H9 (cell line): ENCODE results near the gene SCUBE1. TPM values are rescaled to one million over a fixed set of nuclear protein-coding genes. Genes with fewer than 3 reads are reported as not detected.
"Not testable (repeated sequence)": the region's sequence is repeated elsewhere in the genome, so short reads cannot be mapped to it uniquely, and the experiment has no call there.

Experiments
- DNase-seq: peaks from one replicate; pipeline ENCODE4 v3.0.0-alpha.2; 2017
- H2AFZ ChIP-seq: one replicate; pipeline ENCODE4 v1.6.1; 2013; ENCODE audit warnings: mild to moderate bottlenecking, low read length, control low read depth, moderate library complexity
- H2AK5ac ChIP-seq: 2 replicates; pipeline ENCODE4 v1.6.1; 2013; ENCODE audit warnings: low read length, control low read depth, mixed read lengths; ENCODE audit not compliant: insufficient read length
- H2BK120ac ChIP-seq: one replicate; pipeline ENCODE4 v1.6.1; 2013; ENCODE audit warnings: low read depth, mild to moderate bottlenecking, low read length, control low read depth, inconsistent platforms; ENCODE audit not compliant: poor library complexity, severe bottlenecking
- H2BK12ac ChIP-seq: 2 replicates; pipeline ENCODE4 v1.6.1; 2013; ENCODE audit warnings: low read length, control low read depth, mixed read lengths, low read depth; ENCODE audit not compliant: insufficient read length
- H2BK15ac ChIP-seq: 2 replicates; pipeline ENCODE4 v1.6.1; 2013; ENCODE audit warnings: low read depth, low read length, control low read depth
- H2BK20ac ChIP-seq: one replicate; pipeline ENCODE4 v1.6.1; 2013; ENCODE audit warnings: low read depth, mild to moderate bottlenecking, low read length, control low read depth, inconsistent platforms; ENCODE audit not compliant: poor library complexity, severe bottlenecking
- H2BK5ac ChIP-seq: 2 replicates; pipeline ENCODE4 v1.6.1; 2013; ENCODE audit warnings: low read length, control low read depth, mixed read lengths; ENCODE audit not compliant: insufficient read length
- H3K14ac ChIP-seq: 2 replicates; pipeline ENCODE4 v1.6.1; 2013; ENCODE audit warnings: low read length, control low read depth; ENCODE audit not compliant: insufficient read depth
- H3K18ac ChIP-seq: 2 replicates; pipeline ENCODE4 v1.6.1; 2013; ENCODE audit warnings: low read depth, mild to moderate bottlenecking, mixed read lengths, low read length, control low read depth; ENCODE audit not compliant: insufficient read length
- H3K23ac ChIP-seq: 2 replicates; pipeline ENCODE4 v1.6.1; 2013; ENCODE audit warnings: low read length, control low read depth, mixed read lengths, low read depth; ENCODE audit not compliant: insufficient read length
- H3K23me2 ChIP-seq: 2 replicates; pipeline ENCODE4 v1.6.1; 2013; ENCODE audit warnings: low read depth, mild to moderate bottlenecking, mixed read lengths, low read length, control low read depth; ENCODE audit not compliant: insufficient read length, poor library complexity, severe bottlenecking
- H3K27ac ChIP-seq: 2 replicates; pipeline ENCODE4 v1.5.1; 2013; ENCODE audit warnings: low read length, control low read depth, mixed read lengths, low read depth; ENCODE audit not compliant: insufficient read length
- H3K27me3 ChIP-seq: 2 replicates; pipeline ENCODE4 v1.6.1; 2013; ENCODE audit warnings: low read length, control low read depth, inconsistent platforms; ENCODE audit not compliant: insufficient read depth
- H3K4ac ChIP-seq: 2 replicates; pipeline ENCODE4 v1.6.1; 2013; ENCODE audit warnings: low read depth, mild to moderate bottlenecking, control low read depth, inconsistent platforms, low read length, moderate library complexity
- H3K4me1 ChIP-seq: 2 replicates; pipeline ENCODE4 v1.6.1; 2013; ENCODE audit warnings: low read length, control low read depth, inconsistent platforms; ENCODE audit not compliant: insufficient read depth
- H3K4me2 ChIP-seq: 2 replicates; pipeline ENCODE4 v1.6.1; 2013; ENCODE audit warnings: low read length, control low read depth, mixed read lengths; ENCODE audit not compliant: insufficient read length, insufficient read depth
- H3K56ac ChIP-seq: 2 replicates; pipeline ENCODE4 v1.6.1; 2013; ENCODE audit warnings: low read depth, mild to moderate bottlenecking, mixed read lengths, low read length, control low read depth; ENCODE audit not compliant: insufficient read length
- H3K79me1 ChIP-seq: 2 replicates; pipeline ENCODE4 v1.6.1; 2013; ENCODE audit warnings: low read depth, mild to moderate bottlenecking, moderate library complexity, low read length, control low read depth, inconsistent platforms; ENCODE audit not compliant: insufficient read depth, poor library complexity, severe bottlenecking
- H3K79me2 ChIP-seq: 2 replicates; pipeline ENCODE4 v1.6.1; 2013; ENCODE audit warnings: low read length, control low read depth, inconsistent platforms; ENCODE audit not compliant: insufficient read depth
- H3K9ac ChIP-seq: 2 replicates; pipeline ENCODE4 v1.6.1; 2013; ENCODE audit warnings: low read length, control low read depth, mixed read lengths; ENCODE audit not compliant: insufficient read length; ENCODE audit errors: extremely low read depth
- H3K9me3 ChIP-seq: one replicate; pipeline ENCODE4 v1.6.1; 2013; ENCODE audit warnings: low read depth, low read length, inconsistent platforms; ENCODE audit not compliant: control insufficient read depth
- H3T11ph ChIP-seq: one replicate; pipeline ENCODE4 v1.6.1; 2013; ENCODE audit warnings: mild to moderate bottlenecking, low read length, control low read depth, inconsistent platforms
- H4K20me1 ChIP-seq: one replicate; pipeline ENCODE4 v1.6.1; 2013; ENCODE audit not compliant: control insufficient read depth, insufficient read length, insufficient read depth
- H4K5ac ChIP-seq: 2 replicates; pipeline ENCODE4 v1.6.1; 2013; ENCODE audit warnings: low read depth, mild to moderate bottlenecking, mixed read lengths, low read length, control low read depth; ENCODE audit not compliant: insufficient read length
- H4K8ac ChIP-seq: replicated peaks from 2 replicates; pipeline ENCODE4 v1.6.1; 2013; ENCODE audit warnings: low read length, control low read depth, mixed read lengths, low read depth; ENCODE audit not compliant: insufficient read length
- H4K91ac ChIP-seq: 2 replicates; pipeline ENCODE4 v1.6.1; 2013; ENCODE audit warnings: low read depth, mild to moderate bottlenecking, moderate library complexity, mixed read lengths, low read length, control low read depth; ENCODE audit not compliant: insufficient read length
- H3K27ac Mint-ChIP-seq, 3 experiments: 2 replicates in 2 of 3; 3 replicates in 1 of 3; pipeline ENCODE4 v1.8.0; 2020 to 2021; ENCODE audit warnings: mixed read lengths in 3 of 3, mild to moderate bottlenecking in 1 of 3, moderate library complexity in 1 of 3
- H3K27me3 Mint-ChIP-seq: 2 replicates; pipeline ENCODE4 v1.8.0; 2021; ENCODE audit warnings: low read depth, mild to moderate bottlenecking, moderate library complexity, mixed read lengths
- H3K36me3 Mint-ChIP-seq, 3 experiments: 2 replicates in 2 of 3; 3 replicates in 1 of 3; pipeline ENCODE4 v1.8.0; 2020 to 2021; ENCODE audit warnings: low read depth in 3 of 3, mixed read lengths in 3 of 3; ENCODE audit not compliant: insufficient read depth in 1 of 3
- H3K4me1 Mint-ChIP-seq, 2 experiments: 2 replicates each; pipeline ENCODE4 v1.8.0; 2020; ENCODE audit warnings: mixed read lengths in 2 of 2
- H3K4me3 Mint-ChIP-seq, 2 experiments: 2 replicates in 1 of 2; 3 replicates in 1 of 2; pipeline ENCODE4 v1.8.0; 2020 to 2021; ENCODE audit warnings: mild to moderate bottlenecking in 2 of 2, mixed read lengths in 2 of 2, moderate library complexity in 1 of 2
- H3K9me3 Mint-ChIP-seq, 2 experiments: 2 replicates in 1 of 2; 3 replicates in 1 of 2; pipeline ENCODE4 v1.8.0; 2020; ENCODE audit warnings: mild to moderate bottlenecking in 2 of 2, mixed read lengths in 2 of 2, moderate library complexity in 1 of 2
- WGBS: extraction: QIAGEN DNeasy Blood & Tissue Kit; methylation state at CpG from one replicate; pipeline ENCODE4 v1.1.7; 2013; ENCODE audit warnings: missing lambda C conversion rate, low lambda C conversion rate, mixed read lengths; ENCODE audit not compliant: insufficient read length; ENCODE audit errors: extremely low coverage; 5-methylcytosine and 5-hydroxymethylcytosine counted together
- total RNA-seq: library from RNA; stranded (reverse); gene quantifications from 2 replicates; pipeline ENCODE4 v1.2.1, GENCODE V29; 2021
- TF ChIP-seq, protein P1 (sequence below): fragments of 200-600 bp; sonication (generic); conservative IDR thresholded peaks from 3 replicates; pipeline ENCODE4 v1.8.0; 2021; ENCODE audit warnings: antibody characterized with exemption, mild to moderate bottlenecking

Gene SCUBE1
- total RNA-seq, 1 experiment from 2014 or later = 1.2 TPM

DNA sequence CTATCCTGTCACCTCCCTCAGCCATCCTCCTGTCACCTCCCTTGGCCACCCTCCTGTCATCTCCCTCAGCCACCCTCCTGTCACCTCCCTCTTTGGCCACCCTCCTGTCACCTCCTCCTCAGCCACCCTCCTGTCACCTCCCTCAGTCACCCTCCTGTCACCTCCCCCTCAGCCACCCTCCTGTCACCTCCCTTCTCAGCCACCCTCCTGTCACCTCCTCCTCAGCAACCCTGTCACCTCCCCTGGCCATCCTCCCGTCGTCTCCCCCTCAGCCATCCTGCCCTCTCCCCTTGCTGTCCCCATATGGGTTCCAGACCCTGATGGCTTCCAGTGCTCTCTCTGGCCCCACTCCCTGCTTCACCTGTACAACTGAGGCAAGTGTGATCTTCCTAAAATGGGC lies 61.8 kb downstream of the SCUBE1 start:
- no peaks in the 10 kb centered on the region for H3K9me3 Mint-ChIP-seq
- Histone ChIP-seq H3K4me1 (no peaks in the 10 kb centered on the region; the same call in 1 of the 2 replicates), H3K4me2 (no peak overlapping the region), H2AFZ (no peak overlapping the region), H2BK20ac (no peak overlapping the region), H4K8ac (no peak overlapping the region), H3K9me3 (no peaks in the 10 kb centered on the region), H3K79me1 (no peaks in the 10 kb centered on the region), H4K91ac (no peak overlapping the region), H3K27ac (no peak overlapping the region), H2AK5ac (no peak overlapping the region), H2BK5ac (no peak overlapping the region), H2BK12ac (no peak overlapping the region), H3K9ac (no peak overlapping the region), H3K23ac (no peak overlapping the region), H2BK15ac (no peak overlapping the region), H3K79me2 (no peaks in the 10 kb centered on the region), H3K4ac (no peak overlapping the region), H4K5ac (no peak overlapping the region), H4K20me1 (no peaks in the 10 kb centered on the region), H2BK120ac (no peak overlapping the region), H3K27me3 (no peaks in the 10 kb centered on the region), H3K18ac (no peak overlapping the region), H3K14ac (no peak overlapping the region), H3K56ac (no peak overlapping the region), H3T11ph (no peak overlapping the region), H3K23me2 (no peaks in the 10 kb centered on the region)
- no peak overlapping the region; a peak in 1 of 5 replicates for H3K4me3 Mint-ChIP-seq
- H3K27me3 Mint-ChIP-seq = peaks cover 6% of the 10 kb centered on the region
- WGBS = no CpG with 5 or more reads among the region's 2 CpGs
- no peak for DNase-seq
- no peaks in the 10 kb centered on the region for H3K36me3 Mint-ChIP-seq
- peaks cover 6 to 16% of the 10 kb centered on the region in 2 experiments for H3K4me1 Mint-ChIP-seq
- H3K27ac Mint-ChIP-seq = no peak overlapping the region
- TF ChIP-seq, protein P1, sequence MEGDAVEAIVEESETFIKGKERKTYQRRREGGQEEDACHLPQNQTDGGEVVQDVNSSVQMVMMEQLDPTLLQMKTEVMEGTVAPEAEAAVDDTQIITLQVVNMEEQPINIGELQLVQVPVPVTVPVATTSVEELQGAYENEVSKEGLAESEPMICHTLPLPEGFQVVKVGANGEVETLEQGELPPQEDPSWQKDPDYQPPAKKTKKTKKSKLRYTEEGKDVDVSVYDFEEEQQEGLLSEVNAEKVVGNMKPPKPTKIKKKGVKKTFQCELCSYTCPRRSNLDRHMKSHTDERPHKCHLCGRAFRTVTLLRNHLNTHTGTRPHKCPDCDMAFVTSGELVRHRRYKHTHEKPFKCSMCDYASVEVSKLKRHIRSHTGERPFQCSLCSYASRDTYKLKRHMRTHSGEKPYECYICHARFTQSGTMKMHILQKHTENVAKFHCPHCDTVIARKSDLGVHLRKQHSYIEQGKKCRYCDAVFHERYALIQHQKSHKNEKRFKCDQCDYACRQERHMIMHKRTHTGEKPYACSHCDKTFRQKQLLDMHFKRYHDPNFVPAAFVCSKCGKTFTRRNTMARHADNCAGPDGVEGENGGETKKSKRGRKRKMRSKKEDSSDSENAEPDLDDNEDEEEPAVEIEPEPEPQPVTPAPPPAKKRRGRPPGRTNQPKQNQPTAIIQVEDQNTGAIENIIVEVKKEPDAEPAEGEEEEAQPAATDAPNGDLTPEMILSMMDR = no peak

GRCh38 chr22:43280523-43280886 lies 62.7 kb downstream of the SCUBE1 start:
- H3K27me3 ChIP-seq, H3K79me2 ChIP-seq, H3K23ac ChIP-seq, H3K56ac ChIP-seq, H4K5ac ChIP-seq, H3K9ac ChIP-seq, H3K14ac ChIP-seq, H3K27ac Mint-ChIP-seq, H2BK20ac ChIP-seq, H4K8ac ChIP-seq, H2BK12ac ChIP-seq, H3K4me1 ChIP-seq, H3K23me2 ChIP-seq, H3K9me3 Mint-ChIP-seq, H3K27ac ChIP-seq, DNase-seq, H3T11ph ChIP-seq, H3K27me3 Mint-ChIP-seq, H3K9me3 ChIP-seq, H4K91ac ChIP-seq, H3K79me1 ChIP-seq, H3K36me3 Mint-ChIP-seq, H2BK15ac ChIP-seq, H3K18ac ChIP-seq, H2BK120ac ChIP-seq, H2BK5ac ChIP-seq, H3K4ac ChIP-seq, H4K20me1 ChIP-seq, H2AK5ac ChIP-seq, H2AFZ ChIP-seq: not testable (repeated sequence)
- WGBS = no CpG with 5 or more reads among the region's 3 CpGs
- peak overlapping the region in 1 of 2 experiments; percentile 43; a peak in 1 of 5 replicates for H3K4me3 Mint-ChIP-seq
- peaks cover 12 to 23% of the 10 kb centered on the region in 2 experiments for H3K4me1 Mint-ChIP-seq
- H3K4me2 ChIP-seq = peak overlapping the region; percentile 24
